Measurements from ENCODE around the gene PSMC6.
"Not testable (repeated sequence)": the region's sequence is repeated elsewhere in the genome, so short reads cannot be mapped to it uniquely, and the experiment has no call there.

Gene PSMC6

GRCh38 chr14:52741865-52742264 lies 34.9 kb downstream of the PSMC6 start:
- Histone ChIP-seq H3K9me3 (ENCODE audit: control insufficient read depth, low read length) (no peaks in the 10 kb centered on the region), H3K4me3 (ENCODE audit: low read length) (no peak overlapping the region), H3K36me3 (ENCODE audit: control insufficient read depth, insufficient read depth, low read length, severe bottlenecking) (peaks cover 27% of the 10 kb centered on the region), H3K9ac (ENCODE audit: low read length) (no peak overlapping the region), H3K27me3 (replicated peaks; ENCODE audit: control insufficient read depth, insufficient read depth, low read length) (no peaks in the 10 kb centered on the region), H3K4me1 (ENCODE audit: control insufficient read depth, insufficient read depth, low read length) (peaks cover 11% of the 10 kb centered on the region)
- DNase-seq (ENCODE audit: low read depth): no peak

GRCh38 chr14:52748647-52749292 lies 41.8 kb downstream of the PSMC6 start:
- DNase-seq (ENCODE audit: low read depth): no peak
- H3K9ac ChIP-seq (ENCODE audit: low read length): no peak overlapping the region
- no peak overlapping the region for H3K4me3 ChIP-seq (ENCODE audit: low read length)
- H3K4me1 ChIP-seq (ENCODE audit: control insufficient read depth, insufficient read depth, low read length): peaks cover under 1% of the 10 kb centered on the region
- no peaks in the 10 kb centered on the region for H3K9me3 ChIP-seq (ENCODE audit: control insufficient read depth, low read length)
- peaks cover 64% of the 10 kb centered on the region for H3K36me3 ChIP-seq (ENCODE audit: control insufficient read depth, insufficient read depth, low read length, severe bottlenecking)
- no peaks in the 10 kb centered on the region for H3K27me3 ChIP-seq (replicated peaks; ENCODE audit: control insufficient read depth, insufficient read depth, low read length)

- no peaks in the 10 kb centered on the region for H3K4me1 ChIP-seq (ENCODE audit: control insufficient read depth, insufficient read depth, low read length)
- no peak for DNase-seq (ENCODE audit: low read depth)
- peaks cover 52% of the 10 kb centered on the region for H3K36me3 ChIP-seq (ENCODE audit: control insufficient read depth, insufficient read depth, low read length, severe bottlenecking)
- H3K9me3 ChIP-seq (ENCODE audit: control insufficient read depth, low read length): no peaks in the 10 kb centered on the region
- H3K27me3 ChIP-seq (replicated peaks; ENCODE audit: control insufficient read depth, insufficient read depth, low read length): no peaks in the 10 kb centered on the region
- H3K9ac ChIP-seq (ENCODE audit: low read length): no peak overlapping the region
- H3K4me3 ChIP-seq (ENCODE audit: low read length): no peak overlapping the region
These were observed 48.8 kb downstream of the PSMC6 start for GRCh38 chr14:52755607-52756316.

- Histone ChIP-seq H3K9ac (ENCODE audit: low read length) (no peak overlapping the region), H3K36me3 (ENCODE audit: control insufficient read depth, insufficient read depth, low read length, severe bottlenecking) (peaks cover 55% of the 10 kb centered on the region), H3K9me3 (ENCODE audit: control insufficient read depth, low read length) (no peaks in the 10 kb centered on the region), H3K4me3 (ENCODE audit: low read length) (no peak overlapping the region), H3K4me1 (ENCODE audit: control insufficient read depth, insufficient read depth, low read length) (no peaks in the 10 kb centered on the region), H3K27me3 (replicated peaks; ENCODE audit: control insufficient read depth, insufficient read depth, low read length) (no peaks in the 10 kb centered on the region)
- no peak for DNase-seq (ENCODE audit: low read depth)
These were observed 52.1 kb downstream of the PSMC6 start for GRCh38 chr14:52759145-52759544.

- H3K4me3 ChIP-seq (ENCODE audit: low read length); H3K4me1 ChIP-seq (ENCODE audit: control insufficient read depth, insufficient read depth, low read length); H3K27me3 ChIP-seq (replicated peaks; ENCODE audit: control insufficient read depth, insufficient read depth, low read length); H3K9me3 ChIP-seq (ENCODE audit: control insufficient read depth, low read length); DNase-seq (ENCODE audit: low read depth); H3K9ac ChIP-seq (ENCODE audit: low read length): not testable (repeated sequence)
- H3K36me3 ChIP-seq (ENCODE audit: control insufficient read depth, insufficient read depth, low read length, severe bottlenecking): peaks cover 56% of the 10 kb centered on the region
These were observed 55.9 kb downstream of the PSMC6 start for GRCh38 chr14:52762923-52763322.

GRCh38 chr14:52767058-52767833 lies 60.2 kb downstream of the PSMC6 start:
- Histone ChIP-seq H3K4me3 (ENCODE audit: low read length) (no peak overlapping the region), H3K9me3 (ENCODE audit: control insufficient read depth, low read length) (no peaks in the 10 kb centered on the region), H3K9ac (ENCODE audit: low read length) (no peak overlapping the region), H3K36me3 (ENCODE audit: control insufficient read depth, insufficient read depth, low read length, severe bottlenecking) (peaks cover 61% of the 10 kb centered on the region), H3K27me3 (replicated peaks; ENCODE audit: control insufficient read depth, insufficient read depth, low read length) (no peaks in the 10 kb centered on the region), H3K4me1 (ENCODE audit: control insufficient read depth, insufficient read depth, low read length) (no peaks in the 10 kb centered on the region)
- DNase-seq (ENCODE audit: low read depth): no peak

- no peak overlapping the region for H3K9ac ChIP-seq (ENCODE audit: low read length)
- H3K36me3 ChIP-seq (ENCODE audit: control insufficient read depth, insufficient read depth, low read length, severe bottlenecking): peaks cover 77% of the 10 kb centered on the region
- no peak overlapping the region for H3K4me3 ChIP-seq (ENCODE audit: low read length)
- H3K4me1 ChIP-seq (ENCODE audit: control insufficient read depth, insufficient read depth, low read length): no peaks in the 10 kb centered on the region
- no peaks in the 10 kb centered on the region for H3K27me3 ChIP-seq (replicated peaks; ENCODE audit: control insufficient read depth, insufficient read depth, low read length)
- H3K9me3 ChIP-seq (ENCODE audit: control insufficient read depth, low read length): no peaks in the 10 kb centered on the region
- no peak for DNase-seq (ENCODE audit: low read depth)
These were observed 62.9 kb downstream of the PSMC6 start for GRCh38 chr14:52769887-52770286.

- Histone ChIP-seq H3K36me3 (ENCODE audit: control insufficient read depth, insufficient read depth, low read length, severe bottlenecking) (peaks cover 91% of the 10 kb centered on the region), H3K4me3 (ENCODE audit: low read length) (no peak overlapping the region), H3K4me1 (ENCODE audit: control insufficient read depth, insufficient read depth, low read length) (peaks cover 3% of the 10 kb centered on the region), H3K9ac (ENCODE audit: low read length) (no peak overlapping the region), H3K27me3 (replicated peaks; ENCODE audit: control insufficient read depth, insufficient read depth, low read length) (no peaks in the 10 kb centered on the region), H3K9me3 (ENCODE audit: control insufficient read depth, low read length) (no peaks in the 10 kb centered on the region)
- DNase-seq (ENCODE audit: low read depth): no peak
These were observed 69.8 kb downstream of the PSMC6 start for GRCh38 chr14:52776816-52777215.
